ENCODE results near the gene HOXB9.

GRCh38 chr17:48633266-48633677, 7.1 kb upstream of the HOXB9 start:
- TF ChIP-seq CTCF (IDR thresholded peaks at IDR 0.05) (no peak), POLR2A (IDR thresholded peaks at IDR 0.05) (no peak)
